Mesodermal cell (in vitro differentiated cells): Measurements from ENCODE around the gene FNDC8. TPM values are rescaled to one million over a fixed set of nuclear protein-coding genes. Genes with fewer than 3 reads are reported as not detected.

ENCODE experiments used
- H3K27ac ChIP-seq: 2 replicates; pipeline ENCODE4 v1.7.0; 2013; ENCODE audit warnings: mild to moderate bottlenecking, low read depth, low read length, moderate library complexity; ENCODE audit not compliant: severe bottlenecking
- H3K36me3 ChIP-seq: 2 replicates; pipeline ENCODE4 v1.7.1; 2013; ENCODE audit warnings: mild to moderate bottlenecking, low read length, moderate library complexity; ENCODE audit not compliant: control insufficient read depth, insufficient read depth
- H3K4me1 ChIP-seq: one replicate; pipeline ENCODE4 v1.7.1; 2013; ENCODE audit warnings: mild to moderate bottlenecking, low read length; ENCODE audit not compliant: insufficient read depth, control insufficient read depth, poor library complexity, severe bottlenecking
- H3K4me3 ChIP-seq: 2 replicates; pipeline ENCODE4 v1.7.0; 2013; ENCODE audit warnings: low read length, control low read depth, mild to moderate bottlenecking; ENCODE audit not compliant: insufficient read depth, poor library complexity, severe bottlenecking; ENCODE audit errors: extremely low read depth
- H3K9me3 ChIP-seq: 2 replicates; pipeline ENCODE4 v1.7.1; 2013; ENCODE audit warnings: mild to moderate bottlenecking, low read length, moderate library complexity; ENCODE audit not compliant: control insufficient read depth
- WGBS, 2 experiments: methylation state at CpG; one replicate each; pipeline ENCODE4 v1.1.5; 2013; ENCODE audit warnings: missing lambda C conversion rate in 2 of 2; ENCODE audit not compliant: insufficient coverage in 2 of 2; 5-methylcytosine and 5-hydroxymethylcytosine counted together
- polyA plus RNA-seq, 2 experiments: library from polyadenylated mRNA; stranded (reverse); fragments of 50-300 nt; gene quantifications; one replicate each; pipeline ENCODE4 v1.2.3, GENCODE V29; 2013

FNDC8 gene
- not detected for polyA plus RNA-seq (2013, experiment 1 of 2)
- not detected for polyA plus RNA-seq (2013, experiment 2 of 2)

- 85 to 100% methylated on average over 2 of the region's 3 CpGs for WGBS, 2 experiments
- peaks cover 2% of the 10 kb centered on the region for H3K4me1 ChIP-seq
- no peak within 1 kb of the TSS for H3K27ac ChIP-seq
- peaks cover 3% of the 10 kb centered on the region for H3K36me3 ChIP-seq
- no peaks in the 10 kb centered on the region for H3K9me3 ChIP-seq
- H3K4me3 ChIP-seq = no peak within 1 kb of the TSS
These were observed at the start of gene FNDC8 for GRCh38 chr17:35121315-35121714. Gene FNDC8, plus strand, starts transcription at chr17:35121615. Its CDS starts 79 bp downstream, at chr17:35121694.

DNA sequence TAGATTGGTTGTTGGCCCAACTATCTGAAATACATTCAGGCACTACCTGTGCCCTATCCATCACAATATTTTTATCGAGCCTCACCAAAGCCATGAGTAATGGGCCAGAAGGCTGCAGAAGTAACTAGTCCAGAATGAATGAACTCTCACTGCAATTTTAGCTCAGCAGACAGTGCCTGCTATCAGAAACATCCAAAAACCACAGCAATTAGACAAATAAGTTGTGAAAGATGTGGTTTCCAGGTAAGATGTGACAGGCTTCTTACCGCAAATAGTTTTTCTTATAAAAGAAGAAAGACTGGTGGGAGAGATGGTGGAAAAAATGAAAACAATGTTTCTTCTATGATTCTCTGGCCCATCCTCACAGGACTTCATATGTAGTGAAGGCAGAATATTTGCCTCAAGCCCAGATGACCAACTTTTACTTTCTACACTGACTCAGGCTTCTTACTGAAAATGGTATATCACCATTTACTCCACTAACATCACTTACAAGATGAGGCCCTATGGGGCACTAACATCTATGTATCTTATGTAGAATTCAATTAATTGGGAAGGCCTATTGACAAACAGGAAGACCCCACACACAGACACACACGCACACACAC lies 48.1 kb upstream of the FNDC8 start:
- Histone ChIP-seq H3K9me3 (no peaks in the 10 kb centered on the region), H3K36me3 (no peaks in the 10 kb centered on the region), H3K4me3 (no peak overlapping the region), H3K4me1 (peaks cover 26% of the 10 kb centered on the region), H3K27ac (no peak overlapping the region)
- 83 to 89% methylated on average over 1 of the region's 3 CpGs for WGBS, 2 experiments

GRCh38 chr17:35073991-35074627 lies 47.3 kb upstream of the FNDC8 start:
- WGBS, 2 experiments = 90 to 94% methylated on average over 3 of the region's 5 CpGs
- Histone ChIP-seq H3K27ac (no peak overlapping the region), H3K4me3 (no peak overlapping the region)

DNA sequence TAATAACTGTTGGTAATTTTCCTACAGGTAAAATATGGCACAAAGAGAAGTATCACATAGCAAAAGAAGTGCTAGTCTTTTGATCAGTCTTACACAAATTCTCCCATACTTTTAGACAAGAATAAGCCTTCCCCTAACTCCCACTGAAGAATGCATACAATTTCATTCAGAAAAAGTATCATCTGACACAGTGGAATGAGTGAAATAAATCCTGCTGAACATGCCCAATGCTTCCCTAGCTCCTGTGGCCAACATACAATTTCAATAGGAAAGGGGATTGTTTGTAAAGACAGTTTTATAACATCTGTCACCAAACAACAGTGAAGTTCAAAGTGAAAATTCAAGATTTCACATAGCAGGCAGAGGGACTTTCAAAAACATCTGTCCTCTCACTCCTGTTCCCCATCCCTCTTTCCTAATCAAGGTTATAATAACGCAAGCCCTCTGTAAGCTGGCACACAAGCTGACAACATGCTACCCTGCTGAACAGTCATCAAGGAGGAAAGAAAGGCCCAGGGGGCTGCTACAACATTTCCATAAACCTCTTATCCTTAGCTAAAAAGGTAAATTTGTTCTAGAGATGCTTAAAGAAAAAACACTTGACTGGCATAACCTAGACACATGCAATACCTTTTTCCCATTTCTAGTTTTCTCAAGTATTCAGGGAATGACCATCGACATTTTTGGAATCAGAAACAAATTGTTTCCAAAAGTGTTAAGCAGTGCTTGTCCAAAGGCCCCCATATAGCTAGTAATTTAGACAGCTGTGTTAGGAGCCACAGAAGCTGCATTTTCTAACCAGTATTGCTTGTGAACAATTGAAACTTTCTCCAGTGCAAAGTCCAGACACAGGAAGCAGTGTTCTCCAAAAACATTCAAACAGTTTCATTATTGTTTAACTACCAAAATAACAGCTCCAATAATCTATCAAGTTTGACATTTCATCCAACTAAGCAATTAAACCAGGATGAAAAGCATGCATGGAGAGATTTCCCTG lies 46.4 kb upstream of the FNDC8 start:
- Histone ChIP-seq H3K4me3 (no peak overlapping the region), H3K9me3 (no peaks in the 10 kb centered on the region), H3K36me3 (no peaks in the 10 kb centered on the region), H3K4me1 (peaks cover 19% of the 10 kb centered on the region), H3K27ac (peak overlapping the region; percentile 59)
- WGBS, 2 experiments = 80 to 100% methylated on average over 1 to 2 of the region's 2 CpGs

More at GRCh38 chr17:35073991-35074627, 47.3 kb upstream of the FNDC8 start:
- no peaks in the 10 kb centered on the region for H3K9me3 ChIP-seq
- H3K36me3 ChIP-seq = no peaks in the 10 kb centered on the region
- peaks cover 25% of the 10 kb centered on the region for H3K4me1 ChIP-seq

GRCh38 chr17:35076874-35077273 lies 44.5 kb upstream of the FNDC8 start:
- Histone ChIP-seq H3K4me3 (no peak overlapping the region), H3K36me3 (no peaks in the 10 kb centered on the region), H3K9me3 (no peaks in the 10 kb centered on the region), H3K27ac (no peak overlapping the region), H3K4me1 (peaks cover 26% of the 10 kb centered on the region)
- 80% methylated on average over 1 of the region's 1 CpG; no CpG with 5 or more reads in 1 of the 2 experiments for WGBS, 2 experiments

- no peak overlapping the region for H3K27ac ChIP-seq
- H3K9me3 ChIP-seq = no peaks in the 10 kb centered on the region
- no peaks in the 10 kb centered on the region for H3K36me3 ChIP-seq
- H3K4me3 ChIP-seq = no peak overlapping the region
- H3K4me1 ChIP-seq = peaks cover 27% of the 10 kb centered on the region
- WGBS, 2 experiments = 100% methylated on average over 1 of the region's 1 CpG; no CpG with 5 or more reads in 1 of the 2 experiments
These were observed 41.6 kb upstream of the FNDC8 start for GRCh38 chr17:35079547-35080423.

- no peak overlapping the region for H3K4me3 ChIP-seq
- peaks cover 27% of the 10 kb centered on the region for H3K4me1 ChIP-seq
- no peaks in the 10 kb centered on the region for H3K9me3 ChIP-seq
- no peaks in the 10 kb centered on the region for H3K36me3 ChIP-seq
- H3K27ac ChIP-seq = no peak overlapping the region
- no CpG with 5 or more reads among the region's 1 CpG for WGBS, 2 experiments
These were observed 40.9 kb upstream of the FNDC8 start for GRCh38 chr17:35080536-35080935.

- no peaks in the 10 kb centered on the region for H3K9me3 ChIP-seq
- WGBS, 2 experiments = no CpG with 5 or more reads among the region's 1 CpG
- no peak overlapping the region for H3K4me3 ChIP-seq
- H3K27ac ChIP-seq = no peak overlapping the region
- peaks cover 32% of the 10 kb centered on the region for H3K4me1 ChIP-seq
- H3K36me3 ChIP-seq = no peaks in the 10 kb centered on the region
These were observed 39.8 kb upstream of the FNDC8 start for GRCh38 chr17:35081638-35082037.

- Histone ChIP-seq H3K27ac (no peak overlapping the region), H3K9me3 (no peaks in the 10 kb centered on the region), H3K36me3 (no peaks in the 10 kb centered on the region), H3K4me1 (peaks cover 32% of the 10 kb centered on the region), H3K4me3 (no peak overlapping the region)
- WGBS, 2 experiments = 67% methylated on average over 1 to 2 of the region's 3 CpGs
These were observed 39.2 kb upstream of the FNDC8 start for GRCh38 chr17:35082073-35082657.
